Activated naive CD8-positive, alpha-beta T cell treated with anti-CD3 and anti-CD28 coated beads for 36 hours (primary cell): Measurements from ENCODE around the gene IRF2. TPM values are rescaled to one million over a fixed set of nuclear protein-coding genes. Genes with fewer than 3 reads are reported as not detected.
"Not testable (repeated sequence)": the region's sequence is repeated elsewhere in the genome, so short reads cannot be mapped to it uniquely, and the experiment has no call there.

Source experiments
- DNase-seq: peaks from one replicate; pipeline ENCODE4 v3.0.0; 2021
- H3K27ac Mint-ChIP-seq: one replicate; pipeline ENCODE4 v1.8.0; 2022; ENCODE audit warnings: mild to moderate bottlenecking, moderate library complexity, mixed read lengths
- H3K27me3 Mint-ChIP-seq: one replicate; pipeline ENCODE4 v1.8.0; 2022; ENCODE audit warnings: mild to moderate bottlenecking, mixed read lengths
- H3K36me3 Mint-ChIP-seq: one replicate; pipeline ENCODE4 v1.8.0; 2021; ENCODE audit warnings: mild to moderate bottlenecking, mixed read lengths
- H3K4me1 Mint-ChIP-seq: one replicate; pipeline ENCODE4 v1.8.0; 2021; ENCODE audit warnings: mixed read lengths
- H3K4me3 Mint-ChIP-seq: one replicate; pipeline ENCODE4 v1.8.0; 2022; ENCODE audit warnings: mild to moderate bottlenecking, moderate library complexity, mixed read lengths
- H3K9me3 Mint-ChIP-seq: one replicate; pipeline ENCODE4 v1.8.0; 2022; ENCODE audit warnings: mixed read lengths
- total RNA-seq, 2 experiments: library from RNA; stranded (reverse); gene quantifications; one replicate each; pipeline ENCODE4 v1.2.3, GENCODE V29; 2021

IRF2 gene
- total RNA-seq, 2 experiments from 2014 or later, result 49.1 to 61.4 TPM

- Mint-ChIP-seq H3K9me3 (peaks cover 3% of the 10 kb centered on the region), H3K4me1 (peaks cover 28% of the 10 kb centered on the region), H3K4me3 (no peak overlapping the region), H3K27ac (no peak overlapping the region), H3K36me3 (peaks cover 2% of the 10 kb centered on the region), H3K27me3 (no peaks in the 10 kb centered on the region)
- DNase-seq, result no peak
Measured at GRCh38 chr4:184357165-184357564, 117.2 kb downstream of the IRF2 start.

- Mint-ChIP-seq H3K27ac (peak overlapping the region; percentile 40), H3K27me3 (no peaks in the 10 kb centered on the region), H3K36me3 (peaks cover 2% of the 10 kb centered on the region), H3K4me1 (peaks cover 24% of the 10 kb centered on the region), H3K4me3 (no peak overlapping the region), H3K9me3 (peaks cover 3% of the 10 kb centered on the region)
- DNase-seq, result no peak
Measured at GRCh38 chr4:184356366-184356765, 118.0 kb downstream of the IRF2 start.

GRCh38 chr4:184355857-184356256 is 118.5 kb downstream of the IRF2 start:
- H3K36me3 Mint-ChIP-seq, result peaks cover 2% of the 10 kb centered on the region
- H3K4me1 Mint-ChIP-seq, result peaks cover 24% of the 10 kb centered on the region
- DNase-seq, result no peak
- H3K27ac Mint-ChIP-seq, result peak overlapping the region; percentile 40
- H3K9me3 Mint-ChIP-seq, result peaks cover 3% of the 10 kb centered on the region
- no peak overlapping the region for H3K4me3 Mint-ChIP-seq
- H3K27me3 Mint-ChIP-seq, result no peaks in the 10 kb centered on the region

DNA sequence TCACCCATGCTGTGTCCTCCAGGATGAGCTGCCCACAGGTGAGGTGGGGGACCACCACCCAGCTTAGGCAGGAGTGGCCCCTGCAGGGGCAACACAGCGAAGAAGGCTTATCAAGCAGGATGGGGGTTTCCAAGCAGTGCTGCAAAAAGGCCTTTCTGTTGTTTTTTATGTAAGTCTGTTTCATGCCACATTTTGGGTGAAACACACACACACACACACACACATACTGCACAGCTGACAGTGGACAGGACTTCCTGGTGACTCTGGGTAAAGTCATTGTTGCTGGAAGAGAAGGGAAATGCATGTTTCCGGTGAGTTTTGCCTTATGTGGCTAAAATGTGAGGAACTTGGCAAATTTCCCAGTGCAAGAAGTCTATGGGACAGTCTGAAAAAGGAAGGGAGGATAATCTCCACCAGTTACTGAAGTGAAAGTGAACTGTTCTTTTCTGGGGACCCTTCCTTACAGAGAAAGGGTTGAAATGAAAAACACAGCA is 119.2 kb downstream of the IRF2 start:
- Mint-ChIP-seq H3K27ac (peak overlapping the region; percentile 52), H3K9me3 (peaks cover 3% of the 10 kb centered on the region), H3K27me3 (no peaks in the 10 kb centered on the region), H3K4me1 (peaks cover 24% of the 10 kb centered on the region), H3K4me3 (no peak overlapping the region), H3K36me3 (peaks cover 2% of the 10 kb centered on the region)
- peak; percentile 22 for DNase-seq

DNA sequence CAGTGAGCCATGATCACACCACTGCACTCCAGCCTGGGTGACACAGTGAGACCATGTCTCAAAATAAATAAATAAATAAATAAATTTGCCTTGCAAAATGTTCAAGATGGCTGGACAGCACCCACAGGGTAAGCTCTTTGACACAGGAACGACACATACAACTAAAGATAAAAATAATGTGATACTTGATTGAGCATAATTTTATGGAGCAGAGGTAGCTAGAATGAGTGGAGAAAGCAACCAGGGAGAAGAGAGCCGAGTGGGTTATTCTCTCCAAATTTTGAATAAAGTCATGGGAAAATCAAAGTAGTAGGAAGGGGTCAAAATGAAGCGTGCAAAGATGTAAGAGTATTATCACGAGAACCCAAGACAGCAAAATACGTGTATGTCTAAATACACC is 121.5 kb downstream of the IRF2 start:
- Mint-ChIP-seq H3K27ac (no peak overlapping the region), H3K9me3 (peaks cover 2% of the 10 kb centered on the region), H3K27me3 (no peaks in the 10 kb centered on the region), H3K36me3 (peaks cover 2% of the 10 kb centered on the region), H3K4me1 (peaks cover 24% of the 10 kb centered on the region), H3K4me3 (no peak overlapping the region)
- no peak for DNase-seq

DNA sequence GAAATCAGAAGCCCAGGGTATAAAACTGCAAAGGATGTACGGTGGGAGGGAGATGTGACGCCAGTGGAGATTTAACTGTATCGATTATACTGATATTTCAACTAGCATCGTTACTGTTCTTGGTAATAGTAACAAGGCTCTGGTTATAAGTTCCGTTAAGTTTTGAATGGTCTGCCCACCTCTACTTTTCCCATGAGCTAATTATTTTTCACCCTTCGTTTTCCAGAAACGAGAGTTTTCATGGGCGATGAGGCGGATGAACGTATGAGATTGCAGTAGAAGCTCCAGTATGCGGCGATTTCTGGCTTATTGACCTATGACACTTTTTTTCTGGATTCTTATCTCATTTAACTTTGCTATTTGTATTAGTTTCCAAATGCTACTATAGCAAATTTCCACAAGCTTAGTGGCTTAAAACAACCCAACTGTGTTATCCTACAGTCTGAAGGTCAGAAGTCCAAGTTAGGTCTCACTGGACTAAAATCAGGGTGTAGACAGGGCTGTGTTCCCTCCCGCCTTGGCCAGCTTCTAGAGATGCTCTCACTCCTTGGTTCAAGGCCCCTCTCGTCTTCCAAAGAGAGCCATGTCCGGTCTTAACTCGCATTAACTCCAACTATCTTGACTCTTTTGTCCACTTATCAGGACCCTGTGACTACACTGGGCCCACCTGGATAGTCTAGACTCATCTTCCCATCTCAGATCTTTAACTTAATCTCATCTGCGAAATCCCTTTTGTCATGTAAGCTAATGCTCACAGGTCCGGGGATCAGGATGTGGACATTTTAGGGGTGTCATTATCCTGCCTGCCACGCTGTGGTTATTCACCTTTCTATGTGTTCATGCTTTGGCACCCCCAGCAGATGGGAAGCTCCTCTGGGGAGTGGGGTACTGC is 122.5 kb downstream of the IRF2 start:
- H3K9me3 Mint-ChIP-seq, result no peaks in the 10 kb centered on the region
- H3K27me3 Mint-ChIP-seq, result no peaks in the 10 kb centered on the region
- no peak overlapping the region for H3K27ac Mint-ChIP-seq
- peaks cover 2% of the 10 kb centered on the region for H3K36me3 Mint-ChIP-seq
- peaks cover 30% of the 10 kb centered on the region for H3K4me1 Mint-ChIP-seq
- DNase-seq, result no peak
- H3K4me3 Mint-ChIP-seq, result no peak overlapping the region

DNA sequence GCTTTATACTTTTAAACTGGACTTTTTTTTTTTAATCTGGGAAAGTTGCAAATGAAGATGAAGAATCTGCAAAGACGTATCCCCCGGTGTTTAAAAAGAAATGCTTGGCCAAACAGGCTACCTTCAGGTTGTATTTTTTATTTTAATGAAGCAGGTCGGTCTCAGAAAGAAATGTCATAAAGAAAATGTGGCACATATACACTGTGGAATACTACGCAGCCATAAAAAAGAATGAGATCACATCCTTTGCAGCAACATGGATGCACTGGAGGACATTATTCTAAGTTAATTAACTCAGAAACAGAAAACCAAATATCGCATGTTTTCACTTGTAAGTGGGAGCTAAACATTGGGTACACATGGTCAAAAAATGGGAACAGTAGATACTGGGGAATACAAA is 123.4 kb downstream of the IRF2 start:
- Mint-ChIP-seq H3K27me3 (no peaks in the 10 kb centered on the region), H3K27ac (no peak overlapping the region), H3K4me3 (no peak overlapping the region), H3K9me3 (no peaks in the 10 kb centered on the region), H3K36me3 (no peaks in the 10 kb centered on the region), H3K4me1 (peaks cover 26% of the 10 kb centered on the region)
- no peak for DNase-seq

DNA sequence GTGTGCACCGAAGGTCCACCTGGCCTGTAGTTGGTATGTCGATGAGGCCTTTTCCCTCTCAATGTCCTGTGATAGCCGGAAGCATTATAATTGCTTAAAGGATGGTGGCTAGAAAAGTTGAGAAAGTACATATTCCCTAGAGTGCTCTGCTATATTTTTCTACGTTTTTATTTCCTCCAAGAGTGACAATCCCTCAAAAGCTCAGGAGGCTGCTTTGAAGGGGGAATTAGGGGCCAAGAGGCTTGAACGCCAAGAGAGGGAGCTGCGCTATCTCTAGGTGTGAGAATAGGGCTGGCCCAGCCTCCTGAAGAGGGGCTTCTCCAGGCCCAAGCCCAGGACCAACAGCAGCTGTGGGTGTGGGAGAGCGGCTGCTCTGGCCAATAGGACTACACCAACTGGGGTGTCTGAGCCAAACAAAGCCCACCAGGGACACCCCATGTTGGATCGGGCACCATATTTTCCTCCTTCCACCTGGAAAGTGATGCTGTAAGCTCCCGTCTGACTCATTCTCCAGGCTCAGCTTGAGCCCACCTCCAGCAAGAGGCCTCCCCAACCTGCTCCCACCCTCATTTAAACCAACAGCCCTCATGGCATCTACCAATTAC is 124.0 kb downstream of the IRF2 start:
- DNase-seq, result no peak
- no peaks in the 10 kb centered on the region for H3K36me3 Mint-ChIP-seq
- peaks cover 25% of the 10 kb centered on the region for H3K4me1 Mint-ChIP-seq
- no peak overlapping the region for H3K27ac Mint-ChIP-seq
- no peak overlapping the region for H3K4me3 Mint-ChIP-seq
- H3K27me3 Mint-ChIP-seq, result no peaks in the 10 kb centered on the region
- H3K9me3 Mint-ChIP-seq, result no peaks in the 10 kb centered on the region

GRCh38 chr4:184349283-184350039 is 124.9 kb downstream of the IRF2 start:
- Mint-ChIP-seq H3K27ac (no peak overlapping the region), H3K4me3 (no peak overlapping the region)

GRCh38 chr4:184348311-184349233 is 125.8 kb downstream of the IRF2 start:
- Mint-ChIP-seq H3K27me3 (no peaks in the 10 kb centered on the region), H3K9me3 (no peaks in the 10 kb centered on the region), H3K4me1 (peaks cover 29% of the 10 kb centered on the region), H3K27ac (no peak overlapping the region), H3K36me3 (no peaks in the 10 kb centered on the region), H3K4me3 (no peak overlapping the region)
- DNase-seq, result no peak

More at GRCh38 chr4:184349283-184350039, 124.9 kb downstream of the IRF2 start:
- H3K36me3 Mint-ChIP-seq, result no peaks in the 10 kb centered on the region
- no peaks in the 10 kb centered on the region for H3K9me3 Mint-ChIP-seq
- no peak for DNase-seq
- H3K4me1 Mint-ChIP-seq, result peaks cover 24% of the 10 kb centered on the region
- no peaks in the 10 kb centered on the region for H3K27me3 Mint-ChIP-seq

DNA sequence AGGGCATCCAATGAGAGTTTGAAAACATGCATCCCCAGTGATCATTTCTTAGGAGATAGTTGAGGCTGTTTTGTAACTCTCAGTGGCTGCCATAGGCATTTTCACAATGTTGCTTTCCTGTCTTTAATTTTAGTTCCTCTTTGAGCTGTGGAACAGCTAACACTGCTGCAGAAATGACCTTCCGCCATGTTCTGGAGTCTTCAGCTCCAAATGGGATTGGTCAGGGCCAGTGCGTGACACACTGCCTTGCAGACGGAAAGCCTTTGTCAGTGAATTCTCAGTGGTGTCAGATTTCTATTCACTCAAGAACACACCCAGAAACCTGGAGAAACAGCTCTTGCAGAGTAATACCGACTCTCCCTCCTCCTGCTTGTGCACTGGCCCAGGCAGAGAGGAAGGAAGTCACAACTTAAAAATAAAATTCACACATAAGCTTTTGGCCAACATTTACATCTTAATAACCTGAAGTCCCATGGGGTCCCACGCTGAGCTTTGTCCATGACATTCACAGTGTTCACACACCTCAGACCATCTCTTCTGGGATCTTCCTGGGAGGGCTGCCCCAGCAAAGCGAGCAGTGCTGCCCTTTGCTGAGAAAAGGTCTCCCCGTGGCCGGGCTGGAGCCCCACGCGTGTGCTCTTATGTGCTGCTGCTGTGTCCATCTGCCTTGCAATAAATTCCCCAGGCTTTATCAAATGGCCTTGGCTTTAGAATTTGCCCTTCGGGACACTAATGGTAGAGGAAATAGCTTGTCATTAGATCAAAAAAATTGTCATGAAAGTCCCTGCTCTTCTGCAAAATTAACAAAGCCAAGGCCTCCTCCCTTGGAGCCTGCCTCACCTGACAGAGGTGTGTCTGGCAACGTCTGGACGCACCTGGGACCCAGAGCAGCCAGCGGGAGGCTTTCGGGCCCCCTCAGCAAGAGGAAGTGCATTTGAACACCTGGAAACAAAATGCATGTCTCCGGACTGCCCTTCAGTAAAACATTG is 126.8 kb downstream of the IRF2 start:
- no peaks in the 10 kb centered on the region for H3K36me3 Mint-ChIP-seq
- peak overlapping the region; percentile 36 for H3K4me3 Mint-ChIP-seq
- no peaks in the 10 kb centered on the region for H3K27me3 Mint-ChIP-seq
- DNase-seq, result no peak
- no peak overlapping the region for H3K27ac Mint-ChIP-seq
- peaks cover 31% of the 10 kb centered on the region for H3K4me1 Mint-ChIP-seq
- H3K9me3 Mint-ChIP-seq, result no peaks in the 10 kb centered on the region

DNA sequence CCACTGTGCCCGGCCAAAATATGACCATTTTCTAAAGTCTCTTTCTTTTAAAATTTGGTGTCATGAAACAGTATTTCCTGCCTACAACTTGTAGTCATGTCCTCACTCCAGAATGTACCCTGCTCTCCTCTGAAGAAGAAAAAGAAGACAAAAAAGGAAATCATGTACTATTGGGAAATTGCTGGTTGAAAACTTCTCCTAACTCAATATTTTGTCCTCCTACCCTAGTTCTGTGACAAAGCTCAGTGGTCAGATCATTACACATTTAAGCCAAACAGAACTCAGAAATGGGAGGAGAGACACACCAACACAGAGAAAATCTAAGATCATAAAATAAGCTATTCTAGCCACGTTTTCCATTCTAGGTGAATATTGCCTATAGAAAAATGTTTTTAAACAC is 127.7 kb downstream of the IRF2 start:
- DNase-seq, result no peak
- H3K9me3 Mint-ChIP-seq, result no peaks in the 10 kb centered on the region
- peaks cover 31% of the 10 kb centered on the region for H3K4me1 Mint-ChIP-seq
- H3K27ac Mint-ChIP-seq, result no peak overlapping the region
- H3K36me3 Mint-ChIP-seq, result no peaks in the 10 kb centered on the region
- no peak overlapping the region for H3K4me3 Mint-ChIP-seq
- no peaks in the 10 kb centered on the region for H3K27me3 Mint-ChIP-seq

DNA sequence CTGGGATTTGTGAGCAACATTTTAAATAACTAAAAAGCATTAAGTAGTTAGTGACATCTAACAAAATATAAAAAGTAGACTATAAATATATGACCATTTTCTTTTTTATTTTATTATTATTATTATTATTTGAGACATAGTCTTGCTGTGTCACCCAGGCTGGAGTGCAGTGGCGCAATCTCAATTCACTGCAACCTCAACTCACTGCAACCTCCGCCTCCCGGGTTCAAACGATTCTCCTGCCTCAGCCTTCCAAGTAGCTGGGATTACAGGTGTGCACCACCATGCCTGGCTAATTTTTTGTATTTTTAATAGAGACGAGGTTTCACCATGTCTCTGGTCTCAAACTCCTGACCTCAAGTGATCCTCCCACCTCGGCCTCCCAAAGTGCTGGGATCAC is 128.1 kb downstream of the IRF2 start:
- not testable (repeated sequence) for DNase-seq, H3K36me3 Mint-ChIP-seq, H3K4me3 Mint-ChIP-seq, H3K27ac Mint-ChIP-seq, H3K27me3 Mint-ChIP-seq, H3K9me3 Mint-ChIP-seq
- H3K4me1 Mint-ChIP-seq, result peaks cover 31% of the 10 kb centered on the region
